Activated CD8-positive, alpha-beta memory T cell treated with anti-CD3 and anti-CD28 coated beads for 1 hour (primary cell): ENCODE results near the gene NDE1.
"Not testable (repeated sequence)": the region's sequence is repeated elsewhere in the genome, so short reads cannot be mapped to it uniquely, and the experiment has no call there.

ENCODE experiments used
- DNase-seq, 2 donors: peaks; one replicate each; pipeline ENCODE4 v3.0.0-alpha.2; 2020; ENCODE audit warnings: low read depth in 1 of 2; ENCODE audit errors: extremely low read depth in 1 of 2

Gene NDE1

DNA sequence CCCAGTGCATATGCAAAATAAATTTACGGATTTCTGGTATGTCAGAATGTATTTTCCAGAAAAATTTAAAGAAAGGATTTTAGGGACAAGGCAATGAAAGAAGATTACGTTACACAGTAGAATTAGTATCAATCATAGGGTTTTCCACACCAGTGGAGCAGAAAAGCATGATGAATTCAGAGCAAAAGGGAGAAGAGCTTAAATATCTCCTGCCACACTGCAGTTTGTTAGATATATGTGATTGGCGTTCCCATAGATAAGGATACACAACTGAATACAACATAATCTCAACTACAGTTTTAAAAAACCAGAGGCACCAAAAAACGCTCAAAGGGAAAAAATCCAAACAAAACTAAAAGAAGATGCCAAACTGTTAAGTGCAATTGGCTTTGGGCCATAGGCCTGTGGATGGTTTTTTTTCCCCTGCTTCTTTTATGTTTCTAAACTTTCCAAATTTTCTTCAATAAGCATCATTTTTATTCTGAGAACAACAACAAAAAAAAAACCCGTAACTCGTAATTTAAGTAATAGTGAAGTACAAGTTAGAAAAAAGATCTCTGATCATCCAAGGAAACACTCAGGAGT is 29.3 kb upstream of the NDE1 start:
- DNase-seq: no peak

DNA sequence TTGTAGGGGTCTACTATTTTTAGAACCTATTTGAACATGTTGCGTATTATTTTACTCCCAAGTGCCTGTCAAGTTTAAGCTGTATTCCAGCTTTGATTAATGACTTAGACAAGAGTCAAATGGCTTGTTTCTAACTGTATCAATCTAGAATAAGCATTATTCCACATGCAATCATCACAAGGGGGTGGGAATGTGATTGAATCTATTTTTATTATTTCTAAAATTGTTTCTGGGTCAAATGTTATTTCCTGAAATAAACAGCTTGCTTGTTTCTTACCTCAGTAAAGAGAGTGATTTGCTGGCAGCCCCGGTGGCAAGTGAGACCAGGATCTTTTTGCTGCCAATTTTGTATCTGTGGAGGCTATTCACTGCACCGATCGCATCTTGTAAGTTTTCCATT is 28.6 kb upstream of the NDE1 start:
- DNase-seq: no peak

DNA sequence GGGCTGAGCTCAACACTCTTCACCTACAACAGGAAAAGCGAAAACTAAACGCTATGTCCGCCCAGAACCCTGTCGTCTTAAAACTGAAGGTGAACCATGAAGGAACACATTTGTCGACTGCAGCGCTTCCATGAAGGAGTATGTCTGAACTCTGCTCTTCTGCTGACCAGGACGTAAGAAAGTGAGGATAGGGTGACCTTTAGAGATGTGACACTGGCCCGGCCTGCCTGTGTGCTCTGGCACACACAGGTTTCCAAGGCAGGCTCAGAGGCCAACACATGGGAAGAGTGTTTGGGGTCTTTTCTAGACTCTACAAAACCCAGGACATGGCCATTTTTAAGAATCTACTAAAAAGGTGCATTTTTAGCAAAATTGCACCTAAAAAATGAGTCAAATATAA is 28.2 kb upstream of the NDE1 start:
- no peak for DNase-seq

- no peak for DNase-seq
Observed at GRCh38 chr16:15631730-15632409, 18.2 kb upstream of the NDE1 start.

DNA sequence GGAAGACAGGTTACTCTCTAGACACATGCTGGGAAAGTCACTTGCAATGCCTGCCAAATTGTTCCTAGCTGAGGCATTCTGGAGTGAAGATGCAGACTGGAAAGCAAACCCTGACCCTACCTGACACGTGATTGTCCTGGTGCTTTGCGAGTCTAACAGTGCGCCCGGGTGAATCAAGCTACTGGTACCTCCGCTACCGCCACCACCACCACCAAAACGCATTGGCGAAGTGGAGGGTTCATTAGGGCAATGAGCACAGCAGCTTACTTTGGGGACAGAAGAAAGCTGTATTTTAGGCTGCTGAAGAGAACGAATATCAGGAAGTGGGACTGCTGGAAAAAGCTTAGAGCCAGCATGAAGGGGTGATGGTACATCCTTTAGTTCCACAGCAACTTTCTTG is 14.1 kb upstream of the NDE1 start:
- no peak for DNase-seq

DNA sequence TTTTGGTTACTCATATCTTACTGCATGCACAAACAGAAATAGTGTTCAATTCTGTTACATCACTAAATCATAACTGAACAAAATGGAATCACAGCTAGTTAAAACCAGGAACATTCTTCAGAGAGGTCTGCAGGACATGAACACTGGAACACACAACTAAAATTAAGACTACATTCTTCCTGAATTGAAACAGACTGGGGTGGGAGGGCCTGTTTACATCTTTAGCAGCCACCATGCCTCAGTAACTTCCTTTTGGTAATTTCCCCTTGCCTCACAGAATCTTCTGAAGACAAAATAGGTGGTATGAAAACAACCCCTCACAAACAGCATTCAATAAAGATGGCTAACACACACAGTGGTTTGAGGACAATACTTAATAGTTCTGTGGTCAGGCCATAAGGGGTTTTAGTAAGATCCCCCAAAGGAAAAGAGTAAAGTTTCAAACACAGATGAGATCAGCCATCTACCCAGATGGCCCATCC is 13.6 kb upstream of the NDE1 start:
- DNase-seq: no peak

DNA sequence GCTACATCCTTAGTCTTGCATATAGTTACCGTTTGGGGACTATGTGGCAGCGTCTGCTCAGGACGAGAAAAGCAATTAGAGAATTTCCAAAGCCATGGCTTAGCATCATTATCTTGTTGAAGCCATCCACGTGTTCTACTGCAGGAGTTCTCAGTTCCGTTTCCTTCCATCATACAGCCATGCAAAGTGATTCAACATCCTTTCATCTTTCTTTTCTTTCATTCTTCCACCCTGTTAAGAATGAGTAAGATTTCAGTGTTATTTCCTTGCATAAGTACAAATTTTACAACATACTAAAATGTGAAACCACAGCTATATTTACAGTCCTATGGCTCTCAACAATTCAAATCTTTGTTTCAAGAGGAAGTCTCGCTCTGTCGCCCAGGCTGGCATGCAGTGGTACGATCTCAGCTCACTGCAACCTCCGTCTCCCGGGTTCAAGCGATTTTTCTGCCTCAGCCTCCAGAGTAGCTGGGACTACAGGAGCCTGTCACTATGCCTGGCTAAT is 10.9 kb upstream of the NDE1 start:
- DNase-seq: no peak

DNA sequence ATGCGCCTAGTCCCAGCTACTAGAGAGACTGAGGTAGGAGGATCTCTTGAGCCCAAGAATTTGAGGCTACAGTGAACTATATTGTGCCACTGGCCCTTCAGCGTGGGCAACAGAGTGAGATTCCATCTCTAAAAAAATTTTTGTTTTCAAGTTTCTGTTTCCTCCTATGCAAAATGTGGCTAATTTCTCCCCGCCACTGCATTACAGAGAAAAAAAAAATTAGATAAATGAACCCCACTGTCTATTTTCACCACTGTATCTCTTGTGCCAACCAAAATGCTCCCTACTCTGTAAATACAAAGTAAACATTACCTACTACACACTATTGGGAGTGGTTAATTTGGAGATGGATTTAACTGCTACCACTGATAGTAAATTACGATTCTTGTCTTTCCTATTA is 9.1 kb upstream of the NDE1 start:
- DNase-seq: no peak

GRCh38 chr16:15641753-15642556 is 8.1 kb upstream of the NDE1 start:
- DNase-seq: no peak

GRCh38 chr16:15642557-15643047 is 7.4 kb upstream of the NDE1 start:
- DNase-seq: peak; percentile 50 to 66

- peak; percentile 99 to 100 for DNase-seq
Observed at GRCh38 chr16:15643048-15643945, 6.7 kb upstream of the NDE1 start, which contains the start of gene MARF1. Gene MARF1, minus strand, starts transcription at chr16:15643154. Its CDS starts 3,921 bp downstream, at chr16:15639233.

DNA sequence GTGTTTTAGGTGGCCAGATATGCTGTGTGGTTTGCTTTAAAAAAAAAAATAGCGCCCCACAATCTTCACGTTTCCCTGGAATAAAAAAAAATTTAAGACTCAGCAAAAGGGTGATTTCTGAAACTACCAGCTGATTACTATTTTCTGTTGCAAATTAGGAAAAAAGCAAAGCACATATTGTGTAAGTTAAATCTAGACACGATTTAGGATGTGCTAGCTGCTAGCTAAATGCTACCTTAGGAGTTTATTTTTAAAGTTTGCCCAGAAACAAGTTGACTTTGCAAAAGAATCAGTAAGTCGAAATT is 6.1 kb upstream of the NDE1 start:
- DNase-seq: no peak

- DNase-seq: no peak
Observed at GRCh38 chr16:15644267-15644961, 5.6 kb upstream of the NDE1 start.

DNA sequence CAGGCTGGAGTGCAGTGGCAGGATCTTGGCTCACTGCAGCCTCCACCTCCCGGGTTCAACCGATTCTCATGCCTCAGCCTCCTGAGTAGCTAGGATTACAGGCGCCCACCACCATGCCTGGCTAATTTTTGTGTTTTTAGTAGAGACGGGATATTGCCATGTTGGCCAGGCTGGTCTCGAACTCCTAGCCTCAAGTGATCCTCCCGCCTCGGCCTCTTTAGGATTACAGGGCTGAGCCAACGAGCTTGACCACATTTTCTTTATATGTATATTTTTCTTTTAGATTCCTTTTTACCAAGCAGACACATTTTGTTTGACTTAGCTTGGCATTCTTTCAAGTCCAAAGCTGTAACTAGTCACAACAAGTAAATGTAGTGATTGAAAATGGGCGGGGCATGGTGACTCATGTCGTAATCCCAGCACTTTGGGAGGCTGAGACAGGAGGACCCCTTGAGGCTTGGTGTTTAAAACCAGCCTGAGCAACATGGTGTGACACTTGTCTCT is 5.0 kb upstream of the NDE1 start:
- DNase-seq: not testable (repeated sequence)

- not testable (repeated sequence) for DNase-seq
Observed at GRCh38 chr16:15646557-15647293, 3.3 kb upstream of the NDE1 start.

GRCh38 chr16:15647294-15648014 is 2.6 kb upstream of the NDE1 start:
- DNase-seq: no peak

DNA sequence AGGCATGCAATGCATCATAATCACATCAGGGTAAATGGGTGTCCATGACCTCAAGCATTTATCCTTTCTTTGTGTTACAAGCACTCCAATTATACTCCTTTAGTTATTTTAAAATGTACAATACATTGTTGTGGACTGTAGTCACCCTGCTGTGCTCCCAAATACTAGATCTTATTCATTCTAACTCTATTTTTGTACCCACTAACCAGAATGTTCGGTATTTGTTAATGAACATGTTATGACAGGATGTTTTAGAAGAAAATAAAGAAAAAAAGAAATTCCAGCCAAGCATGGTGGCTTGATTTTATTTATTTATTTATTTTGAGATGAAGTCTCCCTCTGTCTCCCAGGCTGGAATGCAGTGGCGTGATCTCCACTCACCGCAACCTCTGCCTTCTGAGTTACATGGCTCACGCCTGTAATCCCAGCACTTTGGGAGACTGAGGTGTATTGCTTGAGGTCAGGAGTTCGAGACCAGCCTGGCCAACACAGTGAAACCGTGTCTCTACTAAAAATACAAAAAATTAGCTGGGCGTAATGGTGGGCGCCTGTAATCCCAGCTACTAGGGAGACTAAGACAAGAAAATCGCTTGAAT is 1.8 kb upstream of the NDE1 start:
- no peak for DNase-seq

GRCh38 chr16:15649311-15649710 is 734 bp upstream of the NDE1 start:
- DNase-seq: not testable (repeated sequence)
